Transverse colon (tissue), 4 donors: ENCODE data around the gene WT1.

ENCODE experiments used
- CTCF ChIP-seq, 5 experiments: fragments of 200-600 bp in 3 of 5; fragments of 450-650 bp in 2 of 5; sonication (generic) in 3 of 5; IDR thresholded peaks; 1 replicate in 2 of 5; 2 replicates in 3 of 5; pipeline ENCODE4 v1.5.1; 2016 to 2017; ENCODE audit warnings: antibody characterized with exemption in 5 of 5, inconsistent platforms in 3 of 5, mild to moderate bottlenecking in 2 of 5, moderate library complexity in 1 of 5
- POLR2A ChIP-seq: fragments of 450-650 bp; IDR thresholded peaks from one replicate; pipeline ENCODE4 v1.6.1; 2016; ENCODE audit warnings: antibody characterized with exemption, mild to moderate bottlenecking, moderate library complexity
- POLR2AphosphoS5 ChIP-seq, 3 donors: sonication (generic); formaldehyde crosslinking; IDR thresholded peaks; one replicate each; pipeline ENCODE4 v1.6.1; 2016; ENCODE audit warnings: antibody characterized with exemption in 3 of 3

- no peak for TF ChIP-seq CTCF (IDR thresholded peaks at IDR 0.05)
- no peak for TF ChIP-seq POLR2A
- TF ChIP-seq POLR2AphosphoS5 (IDR thresholded peaks at IDR 0.05), result no peak
Observed at GRCh38 chr11:32436751-32437494, 1.6 kb upstream of the WT1 start.
